ENCODE measurements around the gene PCSK9. TPM values are rescaled to one million over a fixed set of nuclear protein-coding genes. Genes with fewer than 3 reads are reported as not detected.
"Not testable (repeated sequence)": the region's sequence is repeated elsewhere in the genome, so short reads cannot be mapped to it uniquely, and the experiment has no call there.

Gene PCSK9
- total RNA-seq, 2 donors from 2014 or later, result 48.9 to 61.2 TPM

GRCh38 chr1:55021942-55022546 lies 17.3 kb upstream of the PCSK9 start:
- DNase-seq, result peak; percentile 91
- no peaks in the 10 kb centered on the region for H3K9me3 ChIP-seq
- intact Hi-C loops (cut with DNase I), result no loop called here
- H3K4me3 ChIP-seq, result no peak overlapping the region
- H3K36me3 ChIP-seq, result no peaks in the 10 kb centered on the region
- TF ChIP-seq CTCF (IDR thresholded peaks at IDR 0.05), result peak; percentile 86
- no peaks in the 10 kb centered on the region for H3K27me3 ChIP-seq
- H3K27ac ChIP-seq, result no peak overlapping the region
- H3K4me1 ChIP-seq, result no peaks in the 10 kb centered on the region
- no peak overlapping the region for H3K9ac ChIP-seq (ENCODE audit: low read depth in 2 of 2, low read length in 2 of 2)

GRCh38 chr1:55024163-55024562 lies 15.2 kb upstream of the PCSK9 start:
- H3K9ac ChIP-seq (ENCODE audit: low read depth in 2 of 2, low read length in 2 of 2); H3K27me3 ChIP-seq; intact Hi-C loops (cut with DNase I); H3K4me1 ChIP-seq; H3K4me3 ChIP-seq; H3K36me3 ChIP-seq; H3K27ac ChIP-seq; DNase-seq; H3K9me3 ChIP-seq: not testable (repeated sequence)

- H3K9ac ChIP-seq (ENCODE audit: low read depth in 2 of 2, low read length in 2 of 2); H3K9me3 ChIP-seq; H3K4me3 ChIP-seq; H3K27ac ChIP-seq; DNase-seq; intact Hi-C loops (cut with DNase I); H3K36me3 ChIP-seq; H3K4me1 ChIP-seq; H3K27me3 ChIP-seq: not testable (repeated sequence)
Observed at GRCh38 chr1:55026682-55027081, 12.7 kb upstream of the PCSK9 start.

GRCh38 chr1:55031098-55031497 lies 8.2 kb upstream of the PCSK9 start:
- H3K27ac ChIP-seq; H3K4me1 ChIP-seq; intact Hi-C loops (cut with DNase I); H3K4me3 ChIP-seq; H3K9me3 ChIP-seq; DNase-seq; H3K36me3 ChIP-seq; H3K27me3 ChIP-seq; H3K9ac ChIP-seq (ENCODE audit: low read depth in 2 of 2, low read length in 2 of 2): not testable (repeated sequence)

- no peak for DNase-seq
- intact Hi-C loops (cut with DNase I), result no loop called here
- H3K4me1 ChIP-seq, result no peaks in the 10 kb centered on the region
Observed at GRCh38 chr1:55033265-55033614, 6.1 kb upstream of the PCSK9 start.

GRCh38 chr1:55034476-55035133 lies 4.7 kb upstream of the PCSK9 start:
- Histone ChIP-seq H3K9ac (ENCODE audit: low read depth in 2 of 2, low read length in 2 of 2) (no peak overlapping the region), H3K9me3 (no peaks in the 10 kb centered on the region), H3K36me3 (no peaks in the 10 kb centered on the region), H3K27me3 (peaks cover 7% of the 10 kb centered on the region), H3K4me1 (no peaks in the 10 kb centered on the region), H3K4me3 (no peak overlapping the region), H3K27ac (no peak overlapping the region)
- TF ChIP-seq CTCF (IDR thresholded peaks at IDR 0.05), result no peak
- DNase-seq, result no peak
- intact Hi-C loops (cut with DNase I), result no loop called here

More at GRCh38 chr1:55033265-55033614, 6.1 kb upstream of the PCSK9 start:
- no peak overlapping the region for H3K27ac ChIP-seq
- no peak overlapping the region for H3K4me3 ChIP-seq
- no peak overlapping the region for H3K9ac ChIP-seq (ENCODE audit: low read depth in 2 of 2, low read length in 2 of 2)
- no peaks in the 10 kb centered on the region for H3K9me3 ChIP-seq
- TF ChIP-seq CTCF (IDR thresholded peaks at IDR 0.05), result no peak
- H3K36me3 ChIP-seq, result no peaks in the 10 kb centered on the region
- H3K27me3 ChIP-seq, result peaks cover 6% of the 10 kb centered on the region

GRCh38 chr1:55035904-55036303 lies 3.4 kb upstream of the PCSK9 start:
- Histone ChIP-seq H3K9ac (ENCODE audit: low read depth in 2 of 2, low read length in 2 of 2) (no peak overlapping the region), H3K27ac (no peak overlapping the region), H3K4me3 (no peak overlapping the region), H3K36me3 (no peaks in the 10 kb centered on the region), H3K4me1 (no peaks in the 10 kb centered on the region), H3K9me3 (no peaks in the 10 kb centered on the region), H3K27me3 (peaks cover 9% of the 10 kb centered on the region)
- intact Hi-C loops (cut with DNase I), result no loop called here
- DNase-seq, result no peak
- peak; percentile 25 for TF ChIP-seq CTCF (IDR thresholded peaks at IDR 0.05)

Data from colonic mucosa (tissue), 4 donors.